ENCODE measurements around the gene GHDC.

- TF ChIP-seq EZH2 (IDR thresholded peaks at IDR 0.05; ENCODE audit: borderline replicate concordance, low read depth, low read length, poor library complexity, severe bottlenecking) (no peak), CTCF (conservative IDR thresholded peaks at IDR 0.05; ENCODE audit: low read depth, low read length) (no peak)
These were observed 42.5 kb upstream of the GHDC start for GRCh38 chr17:42236760-42237159.
